NCI-H2171 (cell line): Measurements from ENCODE around the gene RBM8A.

Experiments used
- DNase-seq: peaks from one replicate; lab custom pipeline; 2025; lab: John Stamatoyannopoulos, UW

The RBM8A gene

GRCh38 chr1:145927063-145927886, at the start of gene RBM8A:
TSS of gene RBM8A (minus strand) at chr1:145927484. CDS start at chr1:145927426, 58 bp downstream.
- DNase-seq, result peak; percentile 96

- DNase-seq, result no peak
These were observed 49.7 kb upstream of the RBM8A start for GRCh38 chr1:145977016-145977415.

- no peak for DNase-seq
These were observed 47.9 kb upstream of the RBM8A start for GRCh38 chr1:145975216-145975615.

DNA sequence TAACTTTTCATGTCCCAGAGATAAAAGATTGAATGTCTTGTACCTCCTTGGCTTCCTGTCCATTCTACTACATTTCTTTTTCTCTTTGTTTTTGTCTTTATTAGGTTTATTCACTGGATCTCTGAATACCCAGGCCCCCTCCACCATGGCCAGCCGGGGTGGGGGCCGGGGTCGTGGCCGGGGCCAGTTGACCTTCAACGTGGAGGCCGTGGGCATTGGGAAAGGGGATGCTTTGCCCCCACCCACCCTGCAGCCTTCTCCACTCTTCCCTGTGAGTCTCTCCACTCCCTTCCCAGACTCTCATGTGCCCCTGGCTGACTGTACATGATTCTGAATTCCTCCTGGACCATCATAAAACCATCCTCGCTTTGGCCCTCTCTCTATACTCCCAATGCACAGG, 47.4 kb upstream of the RBM8A start:
- DNase-seq, result no peak

- no peak for DNase-seq
These were observed 45.3 kb upstream of the RBM8A start for GRCh38 chr1:145972580-145972979.

DNA sequence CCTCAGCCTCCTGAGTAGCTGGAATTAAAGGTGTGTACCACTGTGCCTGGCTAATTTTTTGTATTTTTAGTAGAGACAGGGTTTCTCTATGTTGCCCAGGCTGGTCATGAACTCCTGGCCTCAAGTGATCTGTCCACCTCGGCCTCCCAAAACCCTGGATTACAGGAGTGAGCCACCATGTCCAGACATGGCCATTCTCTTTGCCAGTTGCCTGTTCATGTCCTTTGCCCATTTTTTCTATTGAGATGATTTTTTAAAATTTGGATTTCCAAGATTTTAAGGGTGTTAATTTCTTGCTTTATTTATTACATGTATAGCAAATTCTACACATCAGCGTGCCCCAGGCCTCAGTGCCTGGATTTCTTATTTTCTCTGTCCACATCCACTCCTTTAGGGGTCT, 40.0 kb upstream of the RBM8A start:
- no peak for DNase-seq

DNA sequence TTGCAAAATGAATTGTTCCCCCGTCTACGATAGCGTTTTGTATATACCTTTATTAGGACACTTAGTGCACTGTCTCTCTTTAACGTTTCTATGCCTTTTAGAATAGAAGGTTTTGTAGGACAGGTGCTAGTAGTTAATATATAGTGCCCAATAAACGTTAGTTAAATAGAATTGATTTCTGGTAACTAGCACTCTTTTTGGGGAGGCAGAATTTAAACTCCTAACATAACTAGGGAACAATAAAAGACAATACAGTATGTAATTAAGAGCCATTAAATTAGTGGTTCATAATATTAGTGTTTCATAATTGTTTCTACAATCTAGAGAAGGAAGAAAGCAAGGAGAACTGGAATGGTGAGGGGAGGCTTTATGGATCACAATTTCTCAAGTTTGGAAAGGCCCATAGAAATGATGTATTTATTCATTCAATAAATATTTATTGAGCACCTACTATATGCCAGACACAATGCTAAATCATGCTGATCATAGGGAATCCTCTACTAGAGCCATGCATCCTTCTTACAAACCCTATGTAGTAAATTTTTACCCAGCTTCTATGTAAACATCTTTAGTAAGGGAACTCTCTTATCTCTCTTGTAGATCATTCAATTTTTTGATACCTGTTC, 37.9 kb upstream of the RBM8A start:
- no peak for DNase-seq

DNA sequence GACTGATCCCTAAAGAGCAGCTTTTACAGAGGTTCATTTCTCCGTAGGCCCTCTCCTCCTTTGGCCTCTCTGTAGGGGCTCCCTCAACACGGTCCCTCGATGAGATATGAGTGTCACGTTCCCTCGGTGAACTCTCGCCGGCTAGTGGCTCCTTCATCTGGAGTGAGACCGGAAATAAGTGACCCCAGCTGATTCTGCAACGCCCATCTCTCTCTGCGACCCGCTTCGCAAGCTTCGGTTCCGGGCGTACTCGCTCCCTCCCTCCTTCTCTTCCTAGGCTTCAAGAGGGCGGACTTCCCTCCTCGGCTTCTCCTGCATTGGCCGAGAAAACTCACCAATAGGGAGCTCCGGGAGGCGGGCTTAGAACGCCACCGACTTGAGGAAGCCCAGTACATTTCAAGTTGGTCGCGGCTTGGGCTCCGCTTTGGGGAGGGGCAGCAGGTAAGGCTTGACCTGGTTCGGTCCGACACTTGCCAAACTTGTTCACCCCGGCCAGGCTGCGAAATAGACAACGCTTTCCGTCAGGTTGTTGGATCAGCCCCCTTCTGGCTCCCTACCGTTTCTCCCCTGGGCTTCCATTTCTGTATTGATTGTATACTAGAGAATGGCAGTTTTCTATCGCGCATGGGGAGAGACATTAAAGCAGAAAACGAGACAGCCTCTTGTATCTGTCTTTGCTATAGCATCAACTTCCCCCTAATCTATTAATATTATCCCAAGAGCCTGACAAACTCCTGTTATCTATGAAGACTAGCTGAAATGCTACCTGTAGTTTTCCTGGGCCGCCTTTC, 37.2 kb upstream of the RBM8A start, which contains the start of the genes ANKRD34A and POLR3GL:
Gene ANKRD34A, minus strand, starts transcription at position 248 of the 791 bp plus-strand sequence. CDS start 2,816 bp downstream, outside the sequence.
Gene POLR3GL, plus strand, starts transcription at position 363 of the 791 bp plus-strand sequence. CDS start 10,176 bp downstream, outside the sequence.
- DNase-seq, result peak; percentile 87

GRCh38 chr1:145963265-145964019, 36.2 kb upstream of the RBM8A start:
- DNase-seq, result no peak

- DNase-seq, result no peak
These were observed 35.1 kb upstream of the RBM8A start for GRCh38 chr1:145962157-145963102.

- peak; percentile 23 for DNase-seq
These were observed 34.3 kb upstream of the RBM8A start for GRCh38 chr1:145961425-145962156.

- no peak for DNase-seq
These were observed 33.8 kb upstream of the RBM8A start for GRCh38 chr1:145961109-145961424.

- peak; percentile 46 for DNase-seq
These were observed 33.3 kb upstream of the RBM8A start for GRCh38 chr1:145960468-145961108.

GRCh38 chr1:145959957-145960467, 32.7 kb upstream of the RBM8A start:
- DNase-seq, result no peak

DNA sequence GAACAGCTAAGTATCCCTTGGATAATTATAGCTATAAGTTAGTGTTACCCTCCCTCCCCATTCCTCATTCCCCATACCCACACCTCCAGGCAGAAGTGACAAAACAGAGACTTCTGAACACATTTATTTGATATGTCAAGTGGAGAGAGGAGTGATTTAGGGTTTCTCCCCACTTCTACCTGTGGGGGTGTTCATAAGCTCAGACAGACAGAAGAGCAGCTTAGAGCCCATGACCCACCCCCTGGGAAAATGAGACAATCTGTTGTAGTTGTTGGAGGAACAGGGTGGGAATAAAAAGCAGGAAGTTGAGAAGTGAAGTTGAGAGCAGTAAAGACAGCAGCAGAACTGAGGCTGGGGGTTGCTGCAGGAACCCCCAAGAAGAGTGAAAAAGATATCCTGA, 32.0 kb upstream of the RBM8A start:
- DNase-seq, result no peak

DNA sequence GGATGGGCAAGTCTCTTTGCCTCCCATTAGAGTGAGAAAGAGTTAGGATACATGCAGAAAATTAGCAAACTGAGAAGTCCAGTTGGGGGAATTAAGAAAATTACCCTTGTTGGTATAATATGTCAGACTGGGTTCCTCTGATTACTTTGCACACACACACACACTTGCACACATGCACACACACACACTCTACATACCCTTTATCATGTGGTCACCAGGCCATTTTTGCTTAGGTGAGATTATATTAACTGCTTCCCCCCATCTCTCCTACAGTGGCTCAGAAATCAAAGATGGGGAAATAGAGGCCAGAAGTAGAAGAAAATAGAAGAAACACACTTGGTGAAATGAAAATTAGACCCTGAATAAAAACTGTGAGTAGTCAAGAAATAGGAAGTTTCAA, 31.4 kb upstream of the RBM8A start:
- DNase-seq, result no peak

- DNase-seq, result peak; percentile 97
These were observed 30.4 kb upstream of the RBM8A start, which contains the start of gene LIX1L for GRCh38 chr1:145957443-145958319. TSS of gene LIX1L (minus strand) at chr1:145958017. CDS start at chr1:145957927, 90 bp downstream.
